Small intestine (tissue), 4 donors: ENCODE results near the gene ZNF546. TPM values are rescaled to one million over a fixed set of nuclear protein-coding genes. Genes with fewer than 3 reads are reported as not detected.

Source experiments
- polyA plus RNA-seq, 4 donors: library from polyadenylated mRNA; stranded (reverse) in 3 of 4; unstranded in 1 of 4; fragments of 200-250 nt in 3 of 4; fragments of 120-200 nt in 1 of 4; gene quantifications; one replicate each; pipeline versions ENCODE4 v1.2.1 to v1.2.3, GENCODE V29; 2013
- donor health status: healthy with polysubstance abuse.
- donor health status: Bipolar disorder and iron deficiency.
- donor health status: healthy.

Gene ZNF546
- polyA plus RNA-seq, 4 donors, result under 0.01 to 3.3 (median 0.92) TPM

Other genes with a start within 250 kb of the ZNF546 start
- not detected for gene LEUTX, start 218.2 kb upstream of the ZNF546 start, polyA plus RNA-seq
- 10 to 100 TPM in 3 of 4 donors, 1 to 10 TPM in 1; 8.6 to 31.2 (median 11.4) TPM for gene DYRK1B, start 162.9 kb upstream of the ZNF546 start, polyA plus RNA-seq
- 100 to 1,000 TPM; 109 to 447 (median 199) TPM for gene FBL, start 150.7 kb upstream of the ZNF546 start, polyA plus RNA-seq
- gene FCGBP, start 62.4 kb upstream of the ZNF546 start, polyA plus RNA-seq, result 100 to 1,000 TPM in 2 of 4 donors, 10 to 100 TPM in 2; 17.0 to 743 (median 81.2) TPM
- 100 to 1,000 TPM in 1 of 4 donors, 10 to 100 TPM in 3; 70.4 to 111 (median 91.6) TPM for gene PSMC4, start 25.9 kb upstream of the ZNF546 start, polyA plus RNA-seq
- 10 to 100 TPM in 1 of 4 donors, 1 to 10 TPM in 3; 1.1 to 22.6 (median 5.7) TPM for gene ZNF780B, start 59.2 kb downstream of the ZNF546 start, polyA plus RNA-seq
- gene ZNF780A, start 93.9 kb downstream of the ZNF546 start, polyA plus RNA-seq, result 10 to 100 TPM; 11.2 to 18.6 (median 17.5) TPM
- gene MAP3K10, start 194.4 kb downstream of the ZNF546 start, polyA plus RNA-seq, result 1 to 10 TPM; 5.4 to 9.7 (median 6.9) TPM
- gene TTC9B, start 221.3 kb downstream of the ZNF546 start, polyA plus RNA-seq, result 1 to 10 TPM in 1 of 4 donors, under 1 TPM in 1, not detected in 2; 0.21 to 2.6 TPM
- gene CCNP, start 229.6 kb downstream of the ZNF546 start, polyA plus RNA-seq, result 1 to 10 TPM in 2 of 4 donors, under 1 TPM in 1, not detected in 1; 0.82 to 1.2 (median 1.1) TPM